GM12878 (cell line): Measurements from ENCODE around the gene YBX3. TPM values are rescaled to one million over a fixed set of nuclear protein-coding genes. Genes with fewer than 3 reads are reported as not detected.

Experiments
- ATAC-seq: fragments of 200-7000 bp; cut with Tn5 transposase; 3 replicates; pipeline ENCODE4 v1.9.1; 2020; ENCODE audit warnings: mild to moderate bottlenecking, moderate library complexity
- BruUV-seq: library from RNA; stranded (reverse); fragments of 400-500 nt; replicated peaks from 2 replicates; lab custom pipeline; 2021; lab: Mats Ljungman, UMichigan
- CTCF ChIA-PET: fragments of 300-600 bp; sonication (Branson Sonifier 250); formaldehyde crosslinking; extraction: SDS; loops from one replicate; lab custom pipeline; 2021; ENCODE audit warnings: inconsistent platforms; lab: Yijun Ruan, JAX
- POLR2A ChIA-PET: fragments of 350-600 bp; formaldehyde crosslinking; extraction: SDS; loops from one replicate; lab custom pipeline; 2021; ENCODE audit warnings: inconsistent platforms; lab: Charles Lee
- RAD21 ChIA-PET: fragments of 300-600 bp; sonication (Branson Sonifier 250); formaldehyde crosslinking; loops from one replicate; lab custom pipeline; 2023; ENCODE audit warnings: antibody characterized with exemption; ENCODE audit not compliant: unreplicated experiment; lab: Charles Lee
- SMC1A ChIA-PET: fragments of 300-600 bp; sonication (Branson Sonifier 250); formaldehyde crosslinking; loops from one replicate; lab custom pipeline; 2023; ENCODE audit not compliant: unreplicated experiment, uncharacterized antibody; lab: Charles Lee
- DNase-seq: peaks from one replicate; pipeline ENCODE4 v3.0.0-alpha.2; 2011; ENCODE audit warnings: low read depth, low spot score
- FAIRE-seq: peaks from 3 replicates; lab custom pipeline; 2011; peaks lifted over from hg19 to GRCh38; lab: Jason Lieb, UNC
- H2AFZ ChIP-seq: 2 replicates; pipeline ENCODE4 v1.6.0; 2011; ENCODE audit warnings: low read depth, low read length, control low read depth; ENCODE audit not compliant: control insufficient read depth
- H3K27ac ChIP-seq: 2 replicates; pipeline ENCODE4 v1.5.1; 2011; ENCODE audit warnings: control low read depth; ENCODE audit not compliant: control insufficient read depth, insufficient read depth
- H3K27me3 ChIP-seq, 2 experiments: replicated peaks in 1 of 2; 2 replicates each; pipeline versions ENCODE4 v1.6.0 to v1.6.1; 2011; ENCODE audit warnings: low read length in 1 of 2; ENCODE audit not compliant: control insufficient read depth in 2 of 2, insufficient read depth in 2 of 2
- H3K36me3 ChIP-seq, 2 experiments: 2 replicates each; pipeline ENCODE4 v1.5.1; 2011; ENCODE audit warnings: low read length in 1 of 2; ENCODE audit not compliant: control insufficient read depth in 2 of 2, insufficient read depth in 2 of 2
- H3K4me1 ChIP-seq: 2 replicates; pipeline ENCODE4 v1.6.1; 2011; ENCODE audit warnings: mild to moderate bottlenecking, low read length, moderate library complexity, mixed read lengths; ENCODE audit not compliant: control insufficient read depth, insufficient read depth
- H3K4me2 ChIP-seq: 2 replicates; pipeline ENCODE4 v1.6.0; 2011; ENCODE audit warnings: control low read depth; ENCODE audit not compliant: control insufficient read depth, insufficient read depth
- H3K4me3 ChIP-seq: fragments of 200-600 bp; sonication (generic); 2 replicates; pipeline ENCODE4 v1.5.1; 2016
- H3K79me2 ChIP-seq: 2 replicates; pipeline ENCODE4 v1.6.0; 2011; ENCODE audit warnings: low read length; ENCODE audit not compliant: control insufficient read depth, insufficient read depth
- H3K9ac ChIP-seq: 2 replicates; pipeline ENCODE4 v1.8.0; 2011; ENCODE audit warnings: low read length, control low read depth, mixed read lengths; ENCODE audit not compliant: control insufficient read depth, insufficient read depth
- H3K9me3 ChIP-seq: replicated peaks from 3 replicates; pipeline ENCODE4 v1.5.1; 2011; ENCODE audit warnings: mild to moderate bottlenecking, low read length; ENCODE audit not compliant: control insufficient read depth, insufficient read depth
- H4K20me1 ChIP-seq: 2 replicates; pipeline ENCODE4 v1.6.0; 2011; ENCODE audit not compliant: control insufficient read depth, insufficient read depth
- ATF3 ChIP-seq: IDR thresholded peaks from 2 replicates; pipeline ENCODE4 v1.6.1; 2011; ENCODE audit warnings: low read depth, mild to moderate bottlenecking, low read length, moderate library complexity, borderline replicate concordance; ENCODE audit errors: extremely low read depth
- BCL3 ChIP-seq: IDR thresholded peaks from 2 replicates; pipeline ENCODE4 v1.6.1; 2011; ENCODE audit warnings: borderline replicate concordance, low read depth, mild to moderate bottlenecking, moderate library complexity, low read length; ENCODE audit not compliant: insufficient read depth, poor library complexity, severe bottlenecking
- CBX5 ChIP-seq: sonication (generic); IDR thresholded peaks from 2 replicates; pipeline ENCODE4 v1.6.1; 2016; ENCODE audit warnings: low read depth, moderate library complexity, mild to moderate bottlenecking, inconsistent platforms
- CHD2 ChIP-seq: IDR thresholded peaks from 2 replicates; pipeline ENCODE4 v1.6.1; 2011; ENCODE audit warnings: low read depth, low read length, improper control_type of control experiment, borderline replicate concordance
- EGR1 ChIP-seq, 2 experiments: IDR thresholded peaks; 1 replicate in 1 of 2; 2 replicates in 1 of 2; pipeline ENCODE4 v1.6.1; 2011 to 2012; ENCODE audit warnings: low read depth in 2 of 2, low read length in 2 of 2, borderline replicate concordance in 1 of 2, mild to moderate bottlenecking in 1 of 2, moderate library complexity in 1 of 2
- ELK1 ChIP-seq: IDR thresholded peaks from 2 replicates; pipeline ENCODE4 v1.6.1; 2012; ENCODE audit warnings: low read depth, low read length, improper control_type of control experiment
- HDAC2 ChIP-seq: fragments of 200-600 bp; sonication (generic); IDR thresholded peaks from 2 replicates; pipeline ENCODE4 v1.6.1; 2017
- HDGF ChIP-seq: fragments of 450-650 bp; IDR thresholded peaks from 2 replicates; pipeline ENCODE4 v1.6.1; 2016; ENCODE audit warnings: antibody characterized with exemption
- IKZF1 ChIP-seq: fragments of 450-650 bp; conservative IDR thresholded peaks from 2 replicates; pipeline ENCODE4 v1.6.1; 2017; ENCODE audit warnings: antibody characterized with exemption, mild to moderate bottlenecking
- POLR2AphosphoS2 ChIP-seq: IDR thresholded peaks from 2 replicates; pipeline ENCODE4 v1.6.1; 2011; ENCODE audit warnings: low read depth, mild to moderate bottlenecking, low read length, improper control_type of control experiment, moderate library complexity
- SP1 ChIP-seq: IDR thresholded peaks from one replicate; pipeline ENCODE4 v1.6.1; 2011; ENCODE audit warnings: low read depth, low read length
- ZBTB4 ChIP-seq: fragments of 450-650 bp; formaldehyde crosslinking; IDR thresholded peaks from 2 replicates; pipeline ENCODE4 v1.4.0; 2022; ENCODE audit warnings: mild to moderate bottlenecking, moderate library complexity
- ZNF24 ChIP-seq: fragments of 450-650 bp; IDR thresholded peaks from 2 replicates; pipeline ENCODE4 v1.6.1; 2017; ENCODE audit warnings: antibody characterized with exemption, mild to moderate bottlenecking
- ZNF274 ChIP-seq: IDR thresholded peaks from one replicate; pipeline ENCODE4 v1.8.0; 2011; ENCODE audit not compliant: insufficient read length, insufficient read depth
- ZNF384 ChIP-seq: IDR thresholded peaks from 2 replicates; pipeline ENCODE4 v1.6.1; 2012; ENCODE audit warnings: low read depth, mild to moderate bottlenecking, low read length, improper control_type of control experiment, borderline replicate concordance
- WGBS: methylation state at CpG from one replicate; pipeline ENCODE4 v1.1.6; 2016; ENCODE audit warnings: low lambda C conversion rate; ENCODE audit not compliant: insufficient replicate concordance, insufficient coverage; ENCODE audit errors: missing lambda C conversion rate; 5-methylcytosine and 5-hydroxymethylcytosine counted together
- in situ Hi-C: fragments of 300-500 bp; cut with MboI; formaldehyde crosslinking; loops from 9 replicates; pipeline ENCODE4 v1.14.3; 2018; ENCODE audit warnings: mixed read lengths
- intact Hi-C: fragments of 100-400 bp; cut with micrococcal nuclease; formaldehyde crosslinking; loops from one replicate; pipeline ENCODE4 v1.14.2; 2022; ENCODE audit not compliant: unreplicated experiment
- polyA plus RNA-seq, 11 experiments: library from polyadenylated mRNA; depleted of rRNA in 4 of 11; unstranded in 6 of 11; stranded (reverse) in 5 of 11; fragments of >200 nt; fragmentation: Nextera tagmentation in 4 of 11; fragmentation: Illumina TruSeq in 1 of 11; extraction: Ambion mirVana in 4 of 11; extraction: Trizol in 1 of 11; gene quantifications; 1 replicate in 1 of 11; 2 replicates in 10 of 11; pipeline versions ENCODE4 v1.2.1 to v1.2.3, GENCODE V29; 2011 to 2016; ENCODE audit warnings: inconsistent platforms in 2 of 11, missing spikeins in 2 of 11, low read depth in 1 of 11
- total RNA-seq, 4 experiments: library from RNA; depleted of rRNA in 3 of 4; stranded (reverse); fragments of >200 nt in 3 of 4; fragmentation: Illumina TruSeq in 1 of 4; extraction: Trizol in 1 of 4; gene quantifications; 2 replicates each; pipeline versions ENCODE4 v1.2.1 to v1.2.3, GENCODE V29; 2013 to 2021

The YBX3 gene
- total and polyA plus RNA-seq, 10 of the 15 experiments (the other 5 are each of a cell fraction or from before 2014, with no cell fraction given), result 25.9 to 221 (median 111) TPM

GRCh38 chr12:10725003-10725402, 1.9 kb upstream of the YBX3 start:
- FAIRE-seq, result no peak
- ChIA-PET SMC1A (interaction anchor here (2.6 kb wide), 2 partner anchors 15 to 25 kb away, joined by 8 to 20 read pairs; no protein-coding TSS in a partner anchor), CTCF (interaction anchor here (2.2 kb wide), 1 partner anchor 25 kb away, joined by 18 read pairs; no protein-coding TSS in a partner anchor), POLR2A (no interaction called here), RAD21 (no interaction called here)
- H3K4me3 ChIP-seq, result no peak overlapping the region
- DNase-seq, result no peak
- TF ChIP-seq ATF3, result no peak
- TF ChIP-seq EGR1 (IDR thresholded peaks at IDR 0.05; ENCODE audit: borderline replicate concordance in 1 of 2, low read depth in 2 of 2, low read length in 2 of 2), result no peak
- TF ChIP-seq HDGF, result no peak
- no peak for TF ChIP-seq SP1
- TF ChIP-seq ELK1, result no peak
- no peak for TF ChIP-seq ZBTB4 (CRISPR knock-in tag)
- TF ChIP-seq ZNF384, result no peak
- TF ChIP-seq ZNF274, result no peak
- TF ChIP-seq POLR2AphosphoS2, result no peak
- no peak for TF ChIP-seq ZNF24
- no peak for TF ChIP-seq CHD2
- TF ChIP-seq BCL3, result no peak
- no peak for TF ChIP-seq IKZF1
- TF ChIP-seq HDAC2, result no peak
- TF ChIP-seq CBX5, result no peak
- peaks cover 1 to 2% of the 10 kb centered on the region in 2 experiments; a peak in 1 of 4 replicates for H3K27me3 ChIP-seq
- 0% methylated on average over 1 of the region's 1 CpG for WGBS
- H3K79me2 ChIP-seq, result peaks cover 38% of the 10 kb centered on the region
- no peak for ATAC-seq
- H3K36me3 ChIP-seq, result no peaks in the 10 kb centered on the region
- no peak overlapping the region for H3K27ac ChIP-seq
- 0 out of 2 replicates have a peak, but pooled peaks cover 3% of the 10 kb centered on the region for H3K4me1 ChIP-seq
- H3K9me3 ChIP-seq, result no peaks in the 10 kb centered on the region
- no peak overlapping the region for H3K9ac ChIP-seq
- intact Hi-C loops, result loop anchor here (10.0 kb wide), 1 partner anchor 120 kb away; no protein-coding TSS in a partner anchor
- BruUV-seq, result no TSS peak
- in situ Hi-C loops, result no loop called here
- no peak overlapping the region for H3K4me2 ChIP-seq
- H4K20me1 ChIP-seq, result no peaks in the 10 kb centered on the region
- no peak overlapping the region for H2AFZ ChIP-seq
